GM12878 (cell line): Measurements from ENCODE around the gene TBC1D12.

Experiments used
- BCL11A ChIP-seq: IDR thresholded peaks from 2 replicates; pipeline ENCODE4 v1.6.1; 2011; ENCODE audit warnings: low read depth, low read length
- CHD1 ChIP-seq: IDR thresholded peaks from 2 replicates; pipeline ENCODE4 v1.6.1; 2012; ENCODE audit warnings: low read depth, low read length, improper control_type of control experiment
- EP300 ChIP-seq, 2 experiments: fragments of 150-350 bp in 1 of 2; IDR thresholded peaks; 2 replicates each; pipeline ENCODE4 v1.6.1; 2011 to 2012; ENCODE audit warnings: low read depth in 2 of 2, low read length in 2 of 2, borderline replicate concordance in 1 of 2, improper control_type of control experiment in 1 of 2, inconsistent platforms in 1 of 2; ENCODE audit not compliant: control insufficient read depth in 1 of 2
- ESRRA ChIP-seq: IDR thresholded peaks from 2 replicates; pipeline ENCODE4 v1.6.1; 2012; ENCODE audit warnings: mild to moderate bottlenecking, low read length, improper control_type of control experiment
- JUNB ChIP-seq: IDR thresholded peaks from 2 replicates; pipeline ENCODE4 v1.6.1; 2016; ENCODE audit warnings: antibody characterized with exemption, mild to moderate bottlenecking
- MAX ChIP-seq: IDR thresholded peaks from 2 replicates; pipeline ENCODE4 v1.6.1; 2012; ENCODE audit warnings: low read depth, low read length, improper control_type of control experiment
- MXI1 ChIP-seq: fragments of 150-350 bp; IDR thresholded peaks from 2 replicates; pipeline ENCODE4 v1.6.1; 2011; ENCODE audit warnings: low read depth, mild to moderate bottlenecking, inconsistent platforms, low read length, improper control_type of control experiment
- NFXL1 ChIP-seq: fragments of 450-650 bp; IDR thresholded peaks from 2 replicates; pipeline ENCODE4 v1.6.1; 2017; ENCODE audit warnings: antibody characterized with exemption, mild to moderate bottlenecking, borderline replicate concordance
- POLR2AphosphoS2 ChIP-seq: IDR thresholded peaks from 2 replicates; pipeline ENCODE4 v1.6.1; 2011; ENCODE audit warnings: low read depth, mild to moderate bottlenecking, low read length, improper control_type of control experiment, moderate library complexity
- POLR2AphosphoS5 ChIP-seq: IDR thresholded peaks from 2 replicates; pipeline ENCODE4 v1.6.1; 2011; ENCODE audit warnings: mild to moderate bottlenecking, low read length, inconsistent platforms
- RFX5 ChIP-seq: IDR thresholded peaks from 2 replicates; pipeline ENCODE4 v1.6.1; 2011; ENCODE audit warnings: low read depth, low read length, improper control_type of control experiment
- SIN3A ChIP-seq: IDR thresholded peaks from 2 replicates; pipeline ENCODE4 v1.6.1; 2012; ENCODE audit warnings: low read depth, low read length, improper control_type of control experiment
- TF ChIP-seq, protein P1 (sequence below), 3 experiments: IDR thresholded peaks in 2 of 3; conservative IDR thresholded peaks in 1 of 3; 2 replicates each; pipeline ENCODE4 v1.5.1; 2011; ENCODE audit warnings: low read depth in 3 of 3, low read length in 3 of 3, mild to moderate bottlenecking in 3 of 3, control low read depth in 2 of 3, moderate library complexity in 2 of 3, inconsistent platforms in 1 of 3, mixed read lengths in 1 of 3; ENCODE audit not compliant: control insufficient read depth in 2 of 3, insufficient read depth in 1 of 3; ENCODE audit errors: extremely low read depth in 1 of 3
- TF ChIP-seq, protein P2 (sequence below): fragments of 450-650 bp; IDR thresholded peaks from 2 replicates; pipeline ENCODE4 v1.6.1; 2017; ENCODE audit warnings: mild to moderate bottlenecking

DNA sequence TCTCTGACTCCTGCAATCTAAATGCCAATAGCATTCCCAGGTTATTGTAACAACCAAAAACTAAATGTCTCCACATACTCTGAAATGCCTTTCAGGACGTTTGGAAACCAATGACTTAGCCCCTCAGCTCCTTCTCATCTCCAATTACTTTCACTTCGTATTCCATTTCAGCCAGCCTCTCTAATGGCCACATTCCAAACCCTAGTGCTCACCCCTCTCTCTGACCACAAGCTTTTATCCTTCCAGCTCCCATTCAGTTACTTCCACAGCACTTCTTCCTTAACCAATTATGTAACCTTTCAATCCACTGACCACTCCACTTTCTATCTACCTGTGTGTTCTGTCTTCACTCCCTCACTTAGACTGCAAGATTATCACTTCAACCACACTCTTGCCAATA is 43.9 kb upstream of the TBC1D12 start:
- no peak for TF ChIP-seq NFXL1
- TF ChIP-seq POLR2AphosphoS2 = no peak
- TF ChIP-seq, protein P1, sequence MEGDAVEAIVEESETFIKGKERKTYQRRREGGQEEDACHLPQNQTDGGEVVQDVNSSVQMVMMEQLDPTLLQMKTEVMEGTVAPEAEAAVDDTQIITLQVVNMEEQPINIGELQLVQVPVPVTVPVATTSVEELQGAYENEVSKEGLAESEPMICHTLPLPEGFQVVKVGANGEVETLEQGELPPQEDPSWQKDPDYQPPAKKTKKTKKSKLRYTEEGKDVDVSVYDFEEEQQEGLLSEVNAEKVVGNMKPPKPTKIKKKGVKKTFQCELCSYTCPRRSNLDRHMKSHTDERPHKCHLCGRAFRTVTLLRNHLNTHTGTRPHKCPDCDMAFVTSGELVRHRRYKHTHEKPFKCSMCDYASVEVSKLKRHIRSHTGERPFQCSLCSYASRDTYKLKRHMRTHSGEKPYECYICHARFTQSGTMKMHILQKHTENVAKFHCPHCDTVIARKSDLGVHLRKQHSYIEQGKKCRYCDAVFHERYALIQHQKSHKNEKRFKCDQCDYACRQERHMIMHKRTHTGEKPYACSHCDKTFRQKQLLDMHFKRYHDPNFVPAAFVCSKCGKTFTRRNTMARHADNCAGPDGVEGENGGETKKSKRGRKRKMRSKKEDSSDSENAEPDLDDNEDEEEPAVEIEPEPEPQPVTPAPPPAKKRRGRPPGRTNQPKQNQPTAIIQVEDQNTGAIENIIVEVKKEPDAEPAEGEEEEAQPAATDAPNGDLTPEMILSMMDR (IDR thresholded peaks at IDR 0.05 in 2 of 3, conservative IDR thresholded peaks at IDR 0.05 in 1 of 3; ENCODE audit: control insufficient read depth in 2 of 3, extremely low read depth in 1 of 3, insufficient read depth in 1 of 3, low read depth in 3 of 3, low read length in 3 of 3) = no peak
- TF ChIP-seq EP300 (IDR thresholded peaks at IDR 0.05; ENCODE audit: borderline replicate concordance in 1 of 2, control insufficient read depth in 1 of 2, low read depth in 2 of 2, low read length in 2 of 2) = no peak
- TF ChIP-seq POLR2AphosphoS5 = no peak
- no peak for TF ChIP-seq RFX5
- no peak for TF ChIP-seq SIN3A
- no peak for TF ChIP-seq CHD1
- no peak for TF ChIP-seq ESRRA
- TF ChIP-seq MXI1 = no peak
- TF ChIP-seq BCL11A = no peak
- TF ChIP-seq MAX = no peak
- TF ChIP-seq, protein P2, sequence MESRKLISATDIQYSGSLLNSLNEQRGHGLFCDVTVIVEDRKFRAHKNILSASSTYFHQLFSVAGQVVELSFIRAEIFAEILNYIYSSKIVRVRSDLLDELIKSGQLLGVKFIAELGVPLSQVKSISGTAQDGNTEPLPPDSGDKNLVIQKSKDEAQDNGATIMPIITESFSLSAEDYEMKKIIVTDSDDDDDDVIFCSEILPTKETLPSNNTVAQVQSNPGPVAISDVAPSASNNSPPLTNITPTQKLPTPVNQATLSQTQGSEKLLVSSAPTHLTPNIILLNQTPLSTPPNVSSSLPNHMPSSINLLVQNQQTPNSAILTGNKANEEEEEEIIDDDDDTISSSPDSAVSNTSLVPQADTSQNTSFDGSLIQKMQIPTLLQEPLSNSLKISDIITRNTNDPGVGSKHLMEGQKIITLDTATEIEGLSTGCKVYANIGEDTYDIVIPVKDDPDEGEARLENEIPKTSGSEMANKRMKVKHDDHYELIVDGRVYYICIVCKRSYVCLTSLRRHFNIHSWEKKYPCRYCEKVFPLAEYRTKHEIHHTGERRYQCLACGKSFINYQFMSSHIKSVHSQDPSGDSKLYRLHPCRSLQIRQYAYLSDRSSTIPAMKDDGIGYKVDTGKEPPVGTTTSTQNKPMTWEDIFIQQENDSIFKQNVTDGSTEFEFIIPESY = no peak
- no peak for TF ChIP-seq JUNB
